Islet precursor cell (in vitro differentiated cells): Measurements from ENCODE around the gene HK3.

Experiments used
- DNase-seq: peaks from one replicate; pipeline ENCODE4 v3.0.0-alpha.2; 2018

HK3 gene

DNA sequence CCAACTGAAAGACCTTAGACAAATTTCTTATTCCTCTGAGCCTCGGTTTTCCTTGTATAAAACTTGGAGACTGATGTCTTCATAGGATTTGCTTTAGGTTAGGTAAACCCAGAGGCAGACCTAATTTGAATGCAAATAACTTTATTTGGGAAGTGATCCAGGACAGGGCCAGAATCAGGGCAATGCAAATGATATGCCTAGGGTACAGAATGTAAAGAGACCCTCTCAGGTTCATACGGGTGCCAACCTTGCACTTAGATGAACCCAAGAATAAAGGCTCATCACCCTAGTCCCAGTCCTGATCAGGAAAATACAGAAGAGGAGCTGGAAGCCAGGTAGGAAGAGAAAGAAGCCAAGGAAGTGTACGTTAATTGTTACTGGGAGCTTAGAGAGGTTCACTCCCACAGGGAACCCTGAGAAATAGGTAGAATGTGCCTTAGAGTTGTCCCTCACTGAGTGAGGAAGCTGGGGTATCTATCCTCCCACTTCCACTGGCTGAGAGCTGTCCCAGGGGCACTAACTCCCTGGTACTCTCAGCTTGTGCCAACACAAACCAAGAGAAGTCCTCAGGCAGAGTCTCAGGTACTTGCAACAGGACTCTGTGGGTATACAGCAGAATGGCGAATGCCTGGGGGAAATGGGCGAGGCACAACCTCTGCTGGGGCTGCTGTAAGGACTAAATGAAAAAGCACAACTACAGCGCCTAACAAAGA, 3.1 kb upstream of the HK3 start:
- peak; percentile 43 for DNase-seq

DNA sequence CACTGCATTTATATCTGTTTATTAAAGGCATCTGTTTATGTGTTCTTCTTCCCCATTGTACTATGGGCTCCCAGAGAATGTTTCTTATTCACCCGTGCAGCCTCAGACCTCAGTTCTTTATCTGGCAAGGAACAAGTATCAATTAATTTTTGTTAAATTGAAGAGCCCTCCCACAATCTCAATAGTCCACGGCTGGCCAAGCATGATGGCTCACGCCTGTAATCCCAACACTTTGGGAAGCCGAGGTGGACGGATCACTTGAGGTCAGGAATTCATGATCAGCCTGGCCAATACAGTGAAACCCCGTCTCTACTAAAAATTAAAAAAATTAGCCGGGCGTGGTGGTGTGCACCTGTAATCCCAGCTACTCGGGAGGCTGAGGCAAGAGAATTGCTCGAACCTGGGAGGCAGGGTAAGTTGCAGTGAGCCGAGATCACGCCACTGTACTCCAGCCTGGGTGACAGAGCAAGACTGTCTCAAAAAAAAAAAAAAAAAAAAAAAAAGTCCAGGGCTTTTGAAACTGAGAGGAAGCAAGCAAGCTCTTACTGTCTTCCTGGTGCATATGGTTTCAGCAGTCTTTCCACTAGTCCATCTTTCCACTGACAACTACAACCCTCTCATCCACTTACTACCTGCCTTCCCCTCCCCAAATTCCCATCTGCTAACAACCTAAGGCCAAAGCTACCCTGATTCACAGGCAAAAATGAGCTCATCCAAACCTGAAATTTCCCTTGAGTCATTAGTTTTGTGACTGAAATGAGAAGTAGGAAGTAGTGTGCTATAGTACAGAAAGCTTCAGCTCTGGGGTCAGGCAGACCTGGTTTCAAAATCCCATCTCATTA, 2.3 kb upstream of the HK3 start:
- no peak for DNase-seq

DNA sequence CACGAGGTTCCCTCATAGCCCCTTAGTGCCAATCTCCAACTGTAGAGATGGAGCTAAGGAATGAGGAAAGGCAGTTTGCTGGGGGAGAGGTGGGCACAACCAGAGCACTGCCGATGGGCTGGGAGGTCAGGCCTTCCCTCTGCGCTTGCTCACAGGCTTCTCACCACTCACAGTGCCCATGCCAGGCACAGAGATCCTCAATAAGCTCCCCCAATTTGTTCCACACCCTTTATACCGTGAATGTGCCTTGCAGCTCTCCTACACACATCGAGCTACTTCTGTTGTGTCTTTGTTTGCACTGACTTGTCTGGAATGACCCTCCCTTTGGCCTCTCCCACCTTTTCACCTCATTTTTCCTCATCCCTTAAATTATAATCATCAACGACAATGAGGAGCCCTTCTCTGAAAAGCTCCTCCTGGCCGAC, 1.6 kb upstream of the HK3 start:
- no peak for DNase-seq

DNA sequence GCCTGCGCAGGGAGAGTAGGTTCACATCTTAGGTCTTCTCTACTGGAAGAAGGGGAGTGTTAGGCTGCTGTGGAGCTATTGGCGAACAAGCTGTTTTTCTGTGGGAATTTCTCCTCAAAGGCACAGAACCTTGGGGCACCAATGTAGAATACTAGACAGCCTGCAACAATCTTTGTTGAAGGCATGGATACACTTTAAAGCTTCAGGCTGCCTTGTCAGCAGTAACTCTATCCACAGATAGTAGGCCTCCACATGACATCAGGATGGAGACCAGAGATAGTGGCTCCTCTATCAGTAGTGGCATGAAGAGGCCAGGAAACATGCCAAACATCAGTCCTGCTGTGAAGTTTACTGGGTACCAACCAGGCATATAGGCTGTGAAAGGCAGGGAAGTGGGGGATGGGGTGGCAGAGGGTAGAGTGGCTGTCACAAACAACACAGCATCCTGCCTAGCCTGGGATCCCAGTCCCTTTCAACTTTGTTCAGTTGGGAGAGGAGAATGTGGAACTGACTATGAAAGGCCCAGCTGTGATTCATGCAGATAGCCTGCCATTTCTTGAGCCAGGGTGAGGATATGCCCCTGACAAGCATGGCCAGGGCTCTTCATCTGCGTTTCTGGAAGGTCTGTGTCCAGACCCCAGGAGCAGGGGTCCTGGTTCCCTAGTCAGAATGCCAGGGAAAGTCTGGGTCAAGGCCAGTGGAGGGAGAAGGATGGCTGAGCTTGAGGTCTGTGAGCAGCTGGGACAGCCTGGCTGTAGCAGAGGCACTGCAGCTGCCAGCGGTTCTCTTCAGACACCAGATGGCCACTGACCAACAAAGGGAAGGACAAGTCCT, 1.0 kb upstream of the HK3 start:
- DNase-seq: peak; percentile 48

DNA sequence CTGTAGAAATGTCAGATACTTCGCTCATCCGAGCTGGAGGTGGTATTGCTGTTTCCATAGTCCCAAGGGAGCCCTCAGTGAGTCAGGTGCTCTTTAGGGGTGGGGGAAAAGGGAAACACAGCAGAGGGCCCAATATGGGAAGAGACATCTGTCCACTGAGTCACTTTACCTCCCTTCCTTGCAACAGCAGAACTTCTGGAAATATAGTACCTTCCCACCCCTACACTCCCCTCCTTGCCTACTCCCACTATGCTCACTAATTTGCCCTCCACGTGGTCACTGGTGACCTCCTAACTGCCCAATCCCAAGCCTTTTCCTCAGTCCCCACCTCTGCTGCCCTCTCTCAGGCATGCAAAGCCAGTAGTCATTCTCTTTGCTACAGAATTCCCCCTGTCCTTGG, 1.9 kb downstream of the HK3 start:
- DNase-seq: peak; percentile 40

DNA sequence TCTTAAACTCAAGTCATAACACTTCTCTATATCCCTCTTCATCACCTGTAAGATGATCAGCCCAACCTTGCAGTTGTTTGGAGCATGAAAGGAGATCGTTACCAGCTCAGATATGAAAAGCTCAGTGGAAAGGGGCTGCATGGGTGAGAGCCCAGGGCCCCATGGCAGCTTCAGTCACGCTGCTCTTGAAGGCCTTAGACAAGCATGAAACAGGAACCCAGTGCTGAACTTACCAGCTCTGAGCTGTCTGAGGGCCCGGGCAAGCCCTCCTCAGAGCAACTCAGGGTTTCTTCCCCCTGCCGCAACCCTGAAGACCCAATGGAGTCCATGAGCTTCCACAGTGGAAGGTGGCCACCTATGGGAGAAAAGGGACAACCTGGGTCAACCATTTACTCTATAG, 3.3 kb downstream of the HK3 start:
- no peak for DNase-seq

DNA sequence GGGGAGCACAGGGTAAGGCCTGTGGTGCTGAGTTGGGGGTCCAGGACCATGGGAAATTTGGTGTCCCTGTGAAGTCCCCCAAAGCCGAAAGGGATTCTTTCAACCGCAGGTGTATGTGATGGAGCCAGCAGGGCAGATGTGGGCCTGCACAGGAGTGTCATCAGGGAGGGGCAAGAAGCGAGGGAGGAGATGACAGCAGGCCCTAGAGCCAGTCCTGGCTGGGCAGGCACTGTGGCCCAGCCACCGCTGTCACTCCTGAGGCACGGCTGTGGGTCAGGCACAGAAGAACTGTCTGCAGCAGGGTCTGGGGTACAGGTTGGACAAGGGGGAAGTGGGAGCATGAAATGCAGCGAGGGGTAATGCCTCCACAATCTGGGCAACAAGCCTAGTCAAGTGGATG, 4.8 kb downstream of the HK3 start:
- DNase-seq: peak; percentile 49

DNA sequence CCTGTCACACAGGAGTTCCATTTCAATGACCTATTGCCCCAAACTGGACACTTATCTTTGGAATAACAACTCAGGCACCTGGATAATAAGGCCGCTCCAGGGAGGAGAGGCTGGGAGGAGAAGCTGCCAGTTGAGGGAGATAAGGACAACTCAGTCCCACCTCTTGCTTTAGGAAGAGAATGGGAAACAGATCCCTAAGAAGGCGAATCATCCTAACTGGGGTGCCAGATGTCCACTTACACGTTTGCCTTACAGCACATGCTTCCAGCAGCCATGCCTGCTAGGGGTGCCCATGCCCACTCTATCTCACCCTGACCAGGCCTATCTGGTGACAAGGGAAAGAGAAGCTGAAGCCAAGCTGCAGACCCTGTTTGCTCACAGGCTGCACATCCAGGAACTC, 6.5 kb downstream of the HK3 start:
- DNase-seq: peak; percentile 35

DNA sequence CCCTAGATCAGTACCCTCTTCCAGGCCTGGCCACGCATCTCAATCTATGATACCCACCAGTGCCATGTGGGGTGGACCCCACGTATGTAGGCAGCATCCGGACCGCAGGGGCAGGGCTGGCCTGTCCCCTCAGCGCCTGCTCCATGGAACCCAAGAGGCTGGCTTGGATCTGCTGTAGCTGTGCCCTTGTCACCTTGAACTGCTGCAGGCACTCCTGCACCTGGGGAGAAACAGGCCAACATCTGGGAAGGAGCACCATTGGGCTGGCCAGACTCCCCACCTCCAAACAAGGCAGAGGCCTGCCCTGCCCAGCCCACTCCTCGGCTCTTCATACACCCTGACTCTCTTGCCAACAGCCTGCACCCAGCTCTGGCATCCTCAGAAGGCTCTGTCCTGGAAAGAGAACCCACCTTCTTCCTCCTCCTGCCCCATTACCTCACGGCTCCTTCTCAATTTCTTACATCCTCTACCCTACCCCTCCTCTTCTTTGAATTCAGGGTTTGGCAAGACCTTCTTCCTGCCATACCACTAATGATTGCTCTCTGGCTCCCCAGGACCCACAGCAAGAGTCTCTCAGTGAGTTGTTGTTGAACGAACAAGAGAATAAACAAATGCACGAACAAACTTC, 7.7 kb downstream of the HK3 start:
- DNase-seq: peak; percentile 42

DNA sequence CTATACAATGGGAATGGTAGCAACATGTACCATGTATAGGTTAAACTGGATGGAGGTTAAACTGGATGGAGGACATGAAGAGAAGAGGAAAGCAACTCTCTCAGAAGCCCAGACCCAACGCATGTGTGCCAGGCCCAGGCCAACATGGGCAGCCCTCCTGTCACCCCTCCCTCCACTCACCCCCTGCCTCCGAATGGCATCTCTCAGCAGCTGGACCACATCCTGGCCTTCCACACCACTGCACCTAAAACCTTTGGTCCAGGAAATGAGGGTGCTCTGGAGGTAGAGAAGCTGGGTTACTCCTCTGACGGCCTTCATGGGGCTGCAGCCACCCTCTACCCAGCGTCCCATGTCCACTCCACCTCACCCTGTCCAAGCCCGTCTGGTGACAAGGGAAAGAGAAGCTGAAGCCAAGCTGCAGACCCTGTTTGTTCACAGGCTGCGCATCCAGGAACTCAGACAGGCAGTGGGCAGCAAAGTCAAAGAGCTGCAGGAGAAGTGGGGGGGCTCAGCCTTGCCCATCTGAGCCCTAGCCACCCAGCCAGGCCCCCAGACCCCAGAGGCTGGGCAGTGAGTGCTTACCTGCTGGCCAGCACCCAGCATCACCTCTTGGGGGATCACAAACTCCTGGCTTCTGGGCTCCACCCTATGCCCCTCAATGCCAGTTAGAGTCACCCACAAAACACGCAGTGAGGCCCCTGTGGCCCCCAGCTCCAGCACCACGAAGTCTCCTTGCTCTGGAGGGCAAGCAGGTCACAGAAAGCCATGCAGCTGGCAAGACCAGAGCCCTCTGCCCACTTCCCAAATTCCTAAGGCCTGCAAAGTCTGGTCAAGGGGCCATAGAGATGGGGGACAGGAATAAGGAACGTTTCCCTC, 8.5 kb downstream of the HK3 start:
- peak; percentile 30 for DNase-seq

DNA sequence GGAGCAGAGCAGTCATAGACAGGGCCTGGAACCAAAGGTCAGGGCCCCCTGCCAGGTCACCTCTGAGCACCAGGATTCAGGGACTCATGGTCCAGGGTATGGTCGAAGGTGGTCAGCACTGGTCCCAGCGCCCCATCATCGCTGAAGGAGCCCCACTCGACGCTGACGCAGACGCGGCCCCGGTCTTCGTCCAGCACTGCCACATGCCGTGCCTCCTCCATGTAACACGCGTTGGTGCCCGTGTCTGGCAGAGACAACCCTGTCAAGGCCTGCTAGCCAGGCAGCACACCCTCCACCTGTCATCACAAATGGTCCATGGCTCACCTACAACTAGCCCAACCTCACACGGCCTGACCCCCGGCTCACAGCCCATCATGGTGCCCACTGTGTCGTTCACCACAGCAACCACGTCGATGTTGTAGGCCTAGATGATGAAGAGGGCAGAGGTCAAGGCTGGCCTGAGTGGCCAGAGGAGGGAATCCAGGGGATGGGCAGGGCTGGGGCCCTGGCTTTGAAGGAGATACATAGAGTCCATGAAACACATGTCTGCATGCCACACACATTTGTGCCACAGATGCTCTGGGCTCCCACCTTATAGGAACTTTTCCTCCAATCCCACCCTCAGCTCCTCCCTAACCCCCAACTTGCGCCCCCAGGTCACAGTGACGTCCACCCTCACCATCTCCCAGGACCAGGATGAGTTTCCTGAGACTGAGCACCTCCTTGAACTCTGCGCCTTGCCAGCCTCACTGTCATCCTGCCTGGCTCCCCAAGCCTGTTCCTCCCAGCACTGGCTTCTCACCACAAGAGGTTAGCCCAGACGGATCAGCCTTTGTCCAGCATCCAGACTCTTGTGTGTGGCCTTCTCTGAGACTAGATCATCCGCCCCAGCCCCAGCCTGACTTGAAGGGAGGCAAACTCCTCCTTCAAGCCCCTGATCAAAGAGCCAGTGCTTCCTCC, 9.5 kb downstream of the HK3 start:
- peak; percentile 43 for DNase-seq

DNA sequence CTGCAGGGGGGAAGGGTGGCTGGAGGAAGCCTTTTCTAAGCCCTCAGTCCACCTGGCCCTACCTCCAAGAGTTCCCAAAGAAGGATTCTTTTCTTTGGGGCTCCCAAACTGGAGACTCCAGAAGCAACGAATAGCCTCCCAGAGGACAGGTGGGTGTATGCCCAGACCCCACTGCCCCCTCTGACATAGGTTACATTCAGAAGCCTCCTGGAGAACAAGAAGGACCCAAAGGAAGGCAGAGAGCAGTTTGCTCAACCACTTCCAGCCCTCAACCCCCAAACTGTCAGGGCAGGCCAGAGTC, 10.3 kb downstream of the HK3 start:
- no peak for DNase-seq

DNA sequence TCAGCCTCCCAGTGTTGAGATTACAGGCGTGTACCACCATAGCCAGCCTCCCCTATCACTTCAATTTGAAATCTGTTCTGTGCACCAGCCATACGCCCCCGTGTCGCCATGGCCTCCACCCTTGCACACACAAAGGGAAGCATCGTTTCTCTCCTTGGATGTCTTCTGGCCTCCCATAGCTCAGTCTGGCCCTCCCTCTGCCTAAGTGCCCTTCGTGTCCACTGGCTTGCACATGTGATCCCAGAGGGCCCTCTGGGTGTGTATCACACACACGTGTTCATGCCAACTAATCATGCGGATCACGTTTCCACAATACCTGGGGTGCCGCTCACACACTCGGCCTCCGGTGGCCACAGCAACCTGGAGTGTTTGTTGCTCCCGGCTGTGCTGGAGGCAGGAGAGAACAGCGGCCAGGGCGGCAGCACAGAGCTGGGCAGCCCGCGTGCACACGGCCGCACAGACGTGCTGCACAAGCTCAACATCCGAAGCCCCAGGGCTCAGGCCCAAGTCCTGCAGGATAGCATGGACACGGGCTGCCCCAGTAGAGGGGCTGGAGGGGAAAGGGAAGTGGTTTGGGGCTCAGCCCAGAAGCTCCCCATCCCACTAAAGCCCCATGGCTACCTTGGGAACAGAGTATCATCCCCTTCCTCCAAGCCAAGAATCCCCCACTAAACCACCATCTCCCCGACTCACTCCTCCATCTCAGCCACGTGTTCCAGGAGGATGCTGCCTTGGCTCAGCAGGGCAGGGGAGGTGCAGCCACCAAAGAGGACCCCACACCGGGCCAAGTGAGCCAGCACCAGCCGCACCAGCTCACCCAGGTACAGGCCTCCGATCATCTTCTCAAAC, 10.9 kb downstream of the HK3 start:
- DNase-seq: no peak

DNA sequence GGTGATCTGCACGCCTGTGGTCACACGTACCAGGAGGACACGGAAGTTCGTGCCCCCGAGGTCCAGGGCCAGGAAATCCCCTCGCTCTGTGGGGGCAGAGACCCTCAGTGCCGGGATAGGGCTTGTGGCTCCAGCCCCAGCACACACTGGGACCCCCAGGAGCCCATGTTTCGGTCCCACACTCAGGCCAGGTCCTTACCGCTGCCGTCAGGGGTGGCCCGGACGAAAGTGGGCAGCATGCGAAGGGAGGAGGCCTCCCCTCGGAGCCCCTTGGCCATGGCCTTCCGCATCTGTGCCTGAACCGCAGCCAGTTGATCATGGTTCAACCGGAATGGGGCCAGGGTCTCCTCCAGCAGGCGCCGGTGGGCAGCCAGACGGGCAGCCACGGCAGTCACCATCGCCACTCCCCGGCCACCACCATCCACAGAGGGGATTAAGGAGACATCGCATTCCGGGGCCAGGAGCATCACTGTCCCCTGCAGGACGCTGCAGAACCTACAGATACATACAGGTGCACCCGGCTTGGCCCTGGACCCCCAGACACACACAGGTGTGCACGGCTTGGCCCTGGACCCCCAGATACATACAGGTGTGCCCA, 11.8 kb downstream of the HK3 start:
- DNase-seq: no peak

DNA sequence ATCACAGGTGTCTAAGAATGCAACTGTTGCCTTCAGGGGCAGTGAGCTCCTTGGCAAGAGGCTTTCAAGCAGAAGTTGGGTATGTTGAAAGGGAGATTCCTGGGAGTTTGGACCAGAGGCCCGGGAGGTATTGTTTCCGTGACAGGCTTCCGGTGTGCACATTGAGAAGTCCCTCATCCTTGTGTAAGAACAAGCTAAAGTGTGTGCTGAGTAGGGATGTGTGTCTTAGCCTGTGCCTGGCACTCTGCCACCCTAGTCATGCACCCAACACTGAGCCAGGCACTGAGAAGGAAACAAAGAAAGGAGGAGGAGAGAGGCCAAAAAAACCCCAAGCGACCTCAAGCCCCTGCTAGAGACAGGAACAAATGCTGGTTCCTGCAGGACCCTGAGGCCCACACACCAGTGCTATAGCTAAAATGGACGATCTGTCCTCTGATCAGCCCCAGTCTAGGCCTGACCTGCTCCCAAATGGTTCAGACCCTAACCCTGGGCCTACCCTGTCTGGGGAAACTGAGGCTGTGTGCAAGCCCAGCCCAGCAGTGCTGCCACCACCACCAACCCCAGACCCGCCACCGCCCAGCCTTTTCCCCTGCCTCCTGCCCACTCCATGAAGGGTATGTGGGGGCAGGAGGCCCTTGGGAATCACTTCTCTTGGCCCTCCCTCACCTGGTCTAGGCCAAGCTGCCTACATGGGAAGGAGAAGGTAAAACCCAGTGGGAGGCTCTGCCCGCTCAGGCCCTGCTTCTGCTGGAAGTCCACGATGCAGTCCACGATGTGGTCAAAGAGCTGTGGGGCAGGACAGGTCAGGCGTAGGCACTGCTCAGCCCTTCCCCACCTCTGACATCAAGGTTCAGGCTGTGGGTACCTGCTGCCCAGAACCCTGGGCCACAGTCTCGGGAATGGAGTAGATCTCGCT, 12.6 kb downstream of the HK3 start:
- DNase-seq: no peak

DNA sequence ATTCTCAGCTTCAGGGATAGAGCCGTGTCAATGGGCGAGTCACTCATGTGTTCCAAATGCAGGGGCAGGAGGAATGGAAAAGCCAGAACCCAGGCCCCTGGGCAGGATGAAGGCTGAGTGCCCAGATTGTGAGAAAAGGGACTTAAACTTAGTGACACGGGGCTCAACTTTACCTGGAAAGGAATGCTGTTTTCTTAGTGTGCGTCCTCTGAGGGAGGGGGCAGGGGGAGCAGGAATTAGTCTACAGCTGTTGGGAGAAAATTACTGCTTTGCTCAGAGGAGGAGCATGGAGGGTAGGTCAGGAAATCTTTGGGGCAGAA, 14.6 kb downstream of the HK3 start:
- DNase-seq: no peak

DNA sequence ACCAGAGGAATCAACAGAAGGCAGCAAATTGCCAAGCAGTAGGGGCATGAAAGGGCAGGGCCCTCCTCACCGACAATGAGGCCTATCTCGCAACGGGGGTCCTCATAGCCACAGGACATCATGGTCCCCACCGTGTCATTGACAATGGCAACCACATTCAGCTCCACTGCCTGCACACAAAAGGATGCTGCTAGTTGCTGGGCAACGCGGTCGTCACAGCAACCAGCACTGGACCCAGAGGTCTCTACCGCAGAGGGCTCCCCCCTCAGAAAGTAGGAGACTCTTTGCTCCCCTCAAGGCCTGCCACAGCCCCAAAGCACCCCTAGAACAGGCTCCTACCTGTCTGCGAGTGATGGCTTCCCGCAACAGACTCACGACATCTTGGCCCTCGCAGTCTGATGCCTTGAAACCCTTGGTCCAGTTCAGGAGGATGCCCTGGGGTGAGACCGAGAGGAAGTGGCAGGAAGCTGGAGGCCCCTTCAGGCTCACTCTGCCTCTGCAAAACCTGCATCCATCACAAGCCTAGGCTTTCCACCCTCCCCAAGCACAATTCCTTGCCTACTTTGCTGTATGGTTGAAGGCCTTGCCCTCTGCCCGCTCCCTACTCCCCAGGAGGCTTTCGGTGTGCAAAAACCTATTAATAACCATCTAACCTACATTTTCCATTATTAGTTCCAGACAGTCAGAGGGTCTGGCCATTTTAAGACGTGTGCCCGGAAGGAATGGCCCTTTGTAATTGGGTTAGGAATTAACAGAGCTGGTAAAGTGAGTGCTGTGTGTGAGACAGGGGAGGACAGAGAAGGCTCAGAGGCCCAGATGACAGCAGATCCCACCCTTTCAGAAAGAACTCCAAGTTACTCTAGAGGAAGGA, 15.2 kb downstream of the HK3 start:
- no peak for DNase-seq

DNA sequence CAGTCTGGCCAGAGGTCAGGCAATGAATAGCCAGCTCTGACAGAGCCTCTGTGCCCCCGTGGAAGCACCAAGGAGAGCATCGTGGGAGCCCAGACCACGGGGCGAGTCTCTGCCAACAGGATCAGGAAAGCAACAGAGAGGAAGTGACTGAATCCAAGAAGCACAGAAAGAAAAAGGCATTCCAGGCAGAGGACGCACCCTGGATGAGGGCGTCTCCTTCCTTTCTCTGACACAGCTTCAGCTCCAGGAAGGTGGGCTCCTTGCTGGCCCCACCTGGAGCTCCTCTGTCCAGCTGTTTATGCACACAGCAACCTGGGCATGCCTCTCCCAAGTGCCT, 16.6 kb downstream of the HK3 start:
- no peak for DNase-seq
